ENCODE data around the gene ANKRD42. TPM values are rescaled to one million over a fixed set of nuclear protein-coding genes. Genes with fewer than 3 reads are reported as not detected.

Gene ANKRD42
- total and polyA plus RNA-seq, 2 donors (not counting 3 experiments of a cell fraction or from before 2014, with no cell fraction given) = 3.3 to 6.6 TPM

GRCh38 chr11:83257761-83258168 lies 64.3 kb downstream of the ANKRD42 start:
- BruUV-seq (replicated peaks) = no TSS peak
- DNase-seq (ENCODE audit: low read depth, low spot score) (peak; percentile 66), FAIRE-seq (peak; percentile 97)
- peaks cover 5% of the 10 kb centered on the region in 2 experiments for H3K36me3 ChIP-seq (ENCODE audit: control insufficient read depth in 2 of 2, extremely low read depth in 1 of 2, insufficient read depth in 2 of 2, low read length in 2 of 2)
- dilution Hi-C loops (cut with MboI; ENCODE audit: extremely low pct_ligation_motif_present, low sequenced_read_pairs) = no loop called here
- H4K20me1 ChIP-seq (replicated peaks; ENCODE audit: control insufficient read depth, extremely low read depth, insufficient read depth, low read length) = no peaks in the 10 kb centered on the region
- H3K27ac ChIP-seq (ENCODE audit: insufficient read depth, low read depth, low read length) = peak overlapping the region; percentile 34
- POLR2A ChIA-PET = interaction anchor here (1.2 kb wide), 1 partner anchor 101 kb away, joined by 5 read pairs; the partner anchor contains the start of gene PCF11
- no peaks in the 10 kb centered on the region for H3K79me2 ChIP-seq (ENCODE audit: control insufficient read depth, insufficient read depth, low read length)
- TF ChIP-seq POLR2A (IDR thresholded peaks at IDR 0.05; ENCODE audit: low read depth, low read length) (no peak), JUN (IDR thresholded peaks at IDR 0.05; ENCODE audit: borderline replicate concordance, insufficient read depth, insufficient read length, low read depth) (peak; percentile 69), MYC (IDR thresholded peaks at IDR 0.05; ENCODE audit: low read depth, low read length) (no peak), FOS (IDR thresholded peaks at IDR 0.05; ENCODE audit: borderline replicate concordance, insufficient read depth, low read length) (peak; percentile 74), EZH2 (IDR thresholded peaks at IDR 0.05; ENCODE audit: borderline replicate concordance, low read depth, low read length, severe bottlenecking) (no peak), POLR2AphosphoS5 (IDR thresholded peaks at IDR 0.05; ENCODE audit: insufficient read depth, low read depth, low read length) (peak; percentile 52)
- TF ChIP-seq, protein P1, sequence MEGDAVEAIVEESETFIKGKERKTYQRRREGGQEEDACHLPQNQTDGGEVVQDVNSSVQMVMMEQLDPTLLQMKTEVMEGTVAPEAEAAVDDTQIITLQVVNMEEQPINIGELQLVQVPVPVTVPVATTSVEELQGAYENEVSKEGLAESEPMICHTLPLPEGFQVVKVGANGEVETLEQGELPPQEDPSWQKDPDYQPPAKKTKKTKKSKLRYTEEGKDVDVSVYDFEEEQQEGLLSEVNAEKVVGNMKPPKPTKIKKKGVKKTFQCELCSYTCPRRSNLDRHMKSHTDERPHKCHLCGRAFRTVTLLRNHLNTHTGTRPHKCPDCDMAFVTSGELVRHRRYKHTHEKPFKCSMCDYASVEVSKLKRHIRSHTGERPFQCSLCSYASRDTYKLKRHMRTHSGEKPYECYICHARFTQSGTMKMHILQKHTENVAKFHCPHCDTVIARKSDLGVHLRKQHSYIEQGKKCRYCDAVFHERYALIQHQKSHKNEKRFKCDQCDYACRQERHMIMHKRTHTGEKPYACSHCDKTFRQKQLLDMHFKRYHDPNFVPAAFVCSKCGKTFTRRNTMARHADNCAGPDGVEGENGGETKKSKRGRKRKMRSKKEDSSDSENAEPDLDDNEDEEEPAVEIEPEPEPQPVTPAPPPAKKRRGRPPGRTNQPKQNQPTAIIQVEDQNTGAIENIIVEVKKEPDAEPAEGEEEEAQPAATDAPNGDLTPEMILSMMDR (IDR thresholded peaks at IDR 0.05; ENCODE audit: extremely low read depth in 1 of 2, insufficient read depth in 1 of 2, low read depth in 1 of 2, low read length in 2 of 2) = no peak
- H3K4me2 ChIP-seq (ENCODE audit: insufficient read depth, low read length) = no peak overlapping the region
- no peak overlapping the region for H2AFZ ChIP-seq (ENCODE audit: low read depth, low read length)
- no peak overlapping the region for H3K9ac ChIP-seq (replicated peaks; ENCODE audit: extremely low read depth, insufficient read depth, low read length)
- no peak overlapping the region for H3K4me3 ChIP-seq (replicated peaks in 1 of 3; ENCODE audit: insufficient read depth in 1 of 3, low read depth in 1 of 3, low read length in 3 of 3)
- intact Hi-C loops (cut with micrococcal nuclease) = loop anchor here (1.0 kb wide), 1 partner anchor 28 kb away; no protein-coding TSS in a partner anchor
- H3K4me1 ChIP-seq (ENCODE audit: control insufficient read depth, extremely low read depth, insufficient read depth, low read length) = peaks cover 14% of the 10 kb centered on the region
- H3K9me3 ChIP-seq (replicated peaks; ENCODE audit: control insufficient read depth, insufficient read depth, low read length) = no peaks in the 10 kb centered on the region
- no peaks in the 10 kb centered on the region for H3K9me1 ChIP-seq (replicated peaks; ENCODE audit: control insufficient read depth, extremely low read depth, insufficient read depth, low read length)
- no peaks in the 10 kb centered on the region for H3K27me3 ChIP-seq (ENCODE audit: control insufficient read depth in 2 of 2, insufficient read depth in 2 of 2, low read length in 2 of 2)
- CTCF ChIA-PET = interaction anchor here (0.7 to 1.9 kb wide), 10 partner anchors 8 to 560 kb away, joined by 3 to 12 read pairs (median 4); no protein-coding TSS in a partner anchor
